ENCODE results near the gene KIF22.

- TF ChIP-seq, protein P1, sequence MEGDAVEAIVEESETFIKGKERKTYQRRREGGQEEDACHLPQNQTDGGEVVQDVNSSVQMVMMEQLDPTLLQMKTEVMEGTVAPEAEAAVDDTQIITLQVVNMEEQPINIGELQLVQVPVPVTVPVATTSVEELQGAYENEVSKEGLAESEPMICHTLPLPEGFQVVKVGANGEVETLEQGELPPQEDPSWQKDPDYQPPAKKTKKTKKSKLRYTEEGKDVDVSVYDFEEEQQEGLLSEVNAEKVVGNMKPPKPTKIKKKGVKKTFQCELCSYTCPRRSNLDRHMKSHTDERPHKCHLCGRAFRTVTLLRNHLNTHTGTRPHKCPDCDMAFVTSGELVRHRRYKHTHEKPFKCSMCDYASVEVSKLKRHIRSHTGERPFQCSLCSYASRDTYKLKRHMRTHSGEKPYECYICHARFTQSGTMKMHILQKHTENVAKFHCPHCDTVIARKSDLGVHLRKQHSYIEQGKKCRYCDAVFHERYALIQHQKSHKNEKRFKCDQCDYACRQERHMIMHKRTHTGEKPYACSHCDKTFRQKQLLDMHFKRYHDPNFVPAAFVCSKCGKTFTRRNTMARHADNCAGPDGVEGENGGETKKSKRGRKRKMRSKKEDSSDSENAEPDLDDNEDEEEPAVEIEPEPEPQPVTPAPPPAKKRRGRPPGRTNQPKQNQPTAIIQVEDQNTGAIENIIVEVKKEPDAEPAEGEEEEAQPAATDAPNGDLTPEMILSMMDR (conservative IDR thresholded peaks at IDR 0.05 in 1 of 2, IDR thresholded peaks at IDR 0.05 in 1 of 2; ENCODE audit: low read depth in 1 of 2, low read length in 2 of 2), result no peak
- no peak for TF ChIP-seq EZH2 (IDR thresholded peaks at IDR 0.05; ENCODE audit: low read length, missing control alignments)
Measured at GRCh38 chr16:29774730-29775129, 15.8 kb upstream of the KIF22 start.

All from fibroblast of lung (primary cell).